CD1c-positive myeloid dendritic cell (primary cell): ENCODE results near the gene CRISPLD2.
A peak's percentile ranks its signal among the peaks of the same experiment; 100 is the strongest.

Experiments used
- DNase-seq: peaks from one replicate; pipeline ENCODE4 v3.0.0-alpha.2; 2016; ENCODE audit errors: extremely low spot score

CRISPLD2 gene

GRCh38 chr16:84884596-84885341 lies 65.0 kb downstream of the CRISPLD2 start:
- peak; percentile 12 for DNase-seq

DNA sequence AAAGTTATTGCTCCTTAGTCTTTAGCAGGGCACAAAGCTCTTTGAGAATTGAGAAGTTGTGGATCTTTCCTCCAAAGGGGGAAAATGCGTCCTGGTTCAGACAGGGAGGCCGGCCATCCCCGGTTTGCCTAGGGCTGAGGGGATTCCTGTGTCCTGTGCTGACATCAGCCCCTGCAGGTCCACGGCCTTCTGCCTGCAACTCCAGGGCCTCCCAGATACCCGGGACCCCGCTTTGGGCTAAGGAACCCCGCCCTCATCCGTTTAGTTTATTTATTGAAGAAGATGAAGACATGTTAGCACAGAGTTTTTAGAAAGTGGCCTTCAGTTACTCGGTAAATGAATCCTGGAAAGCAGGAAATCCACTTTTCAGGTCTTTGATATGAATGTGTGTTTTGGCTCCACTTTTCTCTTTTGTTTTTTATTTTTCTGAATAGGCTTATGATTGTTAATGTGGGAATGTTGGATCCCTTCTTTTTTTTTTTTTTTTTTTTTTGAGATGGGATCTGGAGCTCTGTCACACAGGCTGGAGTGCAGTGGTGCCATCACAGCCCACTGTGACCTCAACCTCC lies 65.6 kb downstream of the CRISPLD2 start:
- DNase-seq, result no peak

- DNase-seq, result no peak
Measured at GRCh38 chr16:84886497-84887090, 66.8 kb downstream of the CRISPLD2 start.

DNA sequence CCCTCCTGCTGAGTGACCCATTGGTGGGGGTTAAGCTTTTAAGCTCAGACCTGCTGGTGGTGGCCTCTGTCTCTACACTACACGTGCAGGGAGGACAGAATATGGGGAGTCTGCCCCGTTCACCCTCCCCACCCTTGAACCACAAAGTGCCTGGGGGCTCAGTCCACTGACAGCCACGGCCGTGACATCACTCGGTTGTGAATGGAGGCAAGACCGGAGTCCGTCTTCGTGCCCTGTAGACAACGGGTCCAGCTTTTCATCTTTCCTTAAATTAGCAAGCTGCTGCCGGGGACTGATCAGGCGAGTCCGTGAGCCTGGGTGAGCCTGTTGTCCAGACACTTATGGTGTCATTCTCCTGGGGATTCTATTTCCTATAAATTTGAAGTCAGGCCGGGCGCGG lies 67.4 kb downstream of the CRISPLD2 start:
- no peak for DNase-seq

DNA sequence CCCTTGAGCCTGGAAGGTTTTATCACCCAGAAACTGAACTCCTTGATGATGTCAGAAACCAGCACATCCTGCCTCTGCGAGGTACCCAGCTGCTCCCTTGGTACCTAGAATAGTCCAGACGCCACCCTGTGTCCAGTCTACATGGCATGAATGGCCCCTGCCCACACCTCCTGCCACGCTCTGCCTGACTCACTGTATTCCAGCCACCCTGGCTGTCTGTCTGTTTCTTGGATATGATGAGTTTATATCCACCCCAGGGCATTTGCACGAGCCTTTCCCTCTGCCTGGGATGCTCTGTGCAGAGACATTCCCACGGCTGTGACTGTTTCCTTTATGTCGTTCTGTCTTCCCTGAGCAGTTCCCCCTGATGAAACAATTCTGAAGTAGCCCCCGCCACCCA lies 68.7 kb downstream of the CRISPLD2 start:
- no peak for DNase-seq

DNA sequence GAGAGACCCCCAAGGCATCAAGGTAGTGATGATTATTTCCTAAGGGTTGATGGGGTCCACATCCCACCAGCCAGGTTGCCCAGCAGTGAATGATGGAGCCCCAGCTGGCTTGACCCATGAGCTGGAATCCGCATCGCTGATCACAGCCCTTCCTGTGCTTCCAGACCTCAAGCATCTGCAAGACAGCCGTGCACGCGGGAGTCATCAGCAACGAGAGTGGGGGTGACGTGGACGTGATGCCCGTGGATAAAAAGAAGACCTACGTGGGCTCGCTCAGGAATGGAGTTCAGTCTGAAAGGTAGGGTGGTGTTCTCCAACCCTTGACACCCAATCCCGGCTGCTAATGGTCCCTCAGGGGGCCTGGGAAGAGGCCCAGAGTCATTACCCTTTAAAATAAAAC lies 69.3 kb downstream of the CRISPLD2 start:
- DNase-seq, result no peak

- no peak for DNase-seq
Measured at GRCh38 chr16:84890427-84890826, 70.6 kb downstream of the CRISPLD2 start.

- DNase-seq, result no peak
Measured at GRCh38 chr16:84891149-84891795, 71.5 kb downstream of the CRISPLD2 start.

GRCh38 chr16:84892097-84892496 lies 72.3 kb downstream of the CRISPLD2 start:
- no peak for DNase-seq

DNA sequence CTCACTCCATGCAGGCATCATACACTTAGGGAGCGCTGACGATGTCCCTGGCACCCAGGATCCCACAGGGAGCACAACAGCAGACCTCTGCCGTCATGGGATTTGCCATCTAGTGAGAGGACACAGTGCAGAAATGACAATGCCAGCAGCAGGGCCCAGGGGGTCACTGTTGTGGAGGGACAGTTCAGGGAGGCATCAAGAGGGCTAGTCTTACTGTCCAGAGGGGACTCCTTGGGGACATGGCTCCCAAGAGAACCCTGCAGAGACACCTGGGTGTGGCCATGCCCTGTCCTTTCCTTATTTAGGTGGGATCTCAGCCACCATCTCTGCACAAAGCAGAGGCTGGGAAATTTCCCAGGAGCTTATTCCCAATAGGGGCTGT lies 73.7 kb downstream of the CRISPLD2 start:
- no peak for DNase-seq

DNA sequence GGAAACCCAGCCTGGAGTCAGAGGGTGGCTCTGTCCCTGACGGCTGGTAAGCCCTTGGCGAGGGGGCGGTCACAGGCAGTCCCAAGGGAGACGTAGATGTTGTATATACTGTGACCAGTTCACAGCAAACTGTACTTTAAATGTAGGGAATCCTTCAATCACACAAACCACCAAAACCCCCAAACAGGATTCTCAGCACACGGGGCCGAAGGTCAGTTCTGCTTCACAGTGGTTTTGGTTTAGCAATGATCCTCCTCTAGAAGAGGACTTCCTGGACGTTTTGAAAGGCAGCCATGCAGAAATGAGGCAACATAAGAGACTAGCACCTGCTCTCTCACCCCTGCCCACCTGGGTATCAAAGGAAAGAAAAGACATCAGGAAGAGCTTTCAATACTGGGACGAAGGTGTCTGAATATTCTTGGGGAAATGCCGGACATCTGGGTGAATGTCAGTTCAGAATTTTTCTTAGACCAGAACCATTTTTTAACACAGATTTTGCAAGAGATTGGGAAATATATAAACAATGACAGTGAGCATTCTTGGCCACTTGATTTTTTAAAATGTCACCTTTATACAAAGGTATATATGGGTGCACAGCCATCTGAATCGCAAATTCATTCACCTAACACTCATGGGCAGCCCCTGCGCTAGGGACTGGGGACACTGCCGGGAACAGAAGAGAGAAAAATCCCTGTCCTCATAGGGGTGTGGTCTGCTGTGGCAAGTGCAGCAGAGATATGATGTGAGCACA lies 74.2 kb downstream of the CRISPLD2 start:
- peak; percentile 57 for DNase-seq

GRCh38 chr16:84895016-84895415 lies 75.2 kb downstream of the CRISPLD2 start:
- DNase-seq, result no peak

DNA sequence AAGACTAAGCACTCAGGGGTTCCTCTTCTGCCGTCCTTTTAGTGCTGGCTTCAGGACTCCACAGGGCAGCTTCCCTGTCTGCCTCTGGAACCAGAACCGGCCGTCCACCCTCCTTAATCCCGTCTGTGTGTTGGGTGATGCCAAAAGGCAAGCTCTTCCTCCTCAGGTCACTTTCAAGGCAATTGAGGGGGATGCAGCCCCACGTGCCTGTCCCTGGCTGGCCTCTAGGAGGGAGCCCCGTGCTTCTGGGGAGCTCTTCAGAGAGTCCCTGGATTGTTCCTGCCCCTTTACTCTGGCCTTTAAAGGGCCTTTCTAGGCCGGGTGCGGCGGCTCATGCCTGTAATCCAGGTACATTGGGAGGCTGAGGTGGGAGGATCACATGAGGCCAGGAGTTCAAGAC lies 77.1 kb downstream of the CRISPLD2 start:
- no peak for DNase-seq

DNA sequence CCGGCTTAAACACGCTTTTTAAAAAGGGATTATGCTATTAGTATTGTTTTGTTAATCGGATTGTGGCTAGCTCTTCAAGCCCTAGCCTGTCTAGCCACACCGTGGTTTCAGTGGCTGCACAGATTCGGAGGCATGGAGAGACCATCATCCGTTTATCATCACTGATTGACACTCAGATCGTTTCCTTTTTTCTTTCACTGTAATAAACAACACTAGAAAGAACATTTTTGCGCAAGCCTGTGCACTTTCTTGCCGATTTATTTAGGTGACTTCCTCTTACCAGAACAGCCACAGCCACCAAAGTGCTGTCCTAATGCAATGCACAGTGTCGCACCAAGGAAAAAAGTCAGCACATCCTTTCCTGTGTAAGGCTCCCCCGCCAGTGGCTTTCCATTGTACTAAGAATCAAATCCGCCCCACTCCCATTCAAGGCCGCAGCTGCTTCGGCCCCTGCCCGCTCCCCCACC lies 78.2 kb downstream of the CRISPLD2 start:
- DNase-seq, result peak; percentile 79

- DNase-seq, result peak; percentile 26
Measured at GRCh38 chr16:84898447-84898846, 78.7 kb downstream of the CRISPLD2 start.

- no peak for DNase-seq
Measured at GRCh38 chr16:84899414-84899813, 79.6 kb downstream of the CRISPLD2 start.

GRCh38 chr16:84905965-84906460 lies 86.2 kb downstream of the CRISPLD2 start:
- no peak for DNase-seq

GRCh38 chr16:84907051-84907450 lies 87.3 kb downstream of the CRISPLD2 start:
- DNase-seq, result no peak

GRCh38 chr16:84907575-84907974 lies 87.8 kb downstream of the CRISPLD2 start:
- peak; percentile 74 for DNase-seq

GRCh38 chr16:84909476-84910085 lies 89.8 kb downstream of the CRISPLD2 start:
- no peak for DNase-seq

- peak; percentile 79 for DNase-seq
Measured at GRCh38 chr16:84911486-84912216, 91.9 kb downstream of the CRISPLD2 start.
